GM08714 (cell line): ENCODE results near the gene GSTO2.
"Not testable (repeated sequence)": the region's sequence is repeated elsewhere in the genome, so short reads cannot be mapped to it uniquely, and the experiment has no call there.

Experiments used
- H3K4me3 ChIP-seq: fragments of 200-500 bp; sonication (Bioruptor generic); 2 replicates; pipeline ENCODE4 v1.5.1; 2014; ENCODE audit warnings: mild to moderate bottlenecking, low read length, inconsistent platforms
- ZNF274 ChIP-seq: IDR thresholded peaks from 2 replicates; pipeline ENCODE4 v1.6.1; 2012; ENCODE audit warnings: mild to moderate bottlenecking, low read depth, low read length

GSTO2 gene

GRCh38 chr10:104246976-104247375 is 22.0 kb upstream of the GSTO2 start:
- no peak overlapping the region for H3K4me3 ChIP-seq
- no peak for TF ChIP-seq ZNF274

- no peak for TF ChIP-seq ZNF274
- no peak overlapping the region for H3K4me3 ChIP-seq
Measured at GRCh38 chr10:104247513-104248146, 21.4 kb upstream of the GSTO2 start.

GRCh38 chr10:104248931-104249330 is 20.1 kb upstream of the GSTO2 start:
- H3K4me3 ChIP-seq = not testable (repeated sequence)

- no peak for TF ChIP-seq ZNF274
- H3K4me3 ChIP-seq = no peak overlapping the region
Measured at GRCh38 chr10:104250371-104250770, 18.6 kb upstream of the GSTO2 start.

- no peak overlapping the region for H3K4me3 ChIP-seq
- TF ChIP-seq ZNF274 = no peak
Measured at GRCh38 chr10:104251443-104251842, 17.5 kb upstream of the GSTO2 start.

GRCh38 chr10:104252368-104252767 is 16.6 kb upstream of the GSTO2 start:
- no peak for TF ChIP-seq ZNF274

GRCh38 chr10:104253106-104253505 is 15.9 kb upstream of the GSTO2 start:
- TF ChIP-seq ZNF274 = no peak
- no peak overlapping the region for H3K4me3 ChIP-seq

More at GRCh38 chr10:104252368-104252767, 16.6 kb upstream of the GSTO2 start:
- H3K4me3 ChIP-seq = no peak overlapping the region

GRCh38 chr10:104253606-104254410 is 15.2 kb upstream of the GSTO2 start:
- TF ChIP-seq ZNF274 = no peak
- H3K4me3 ChIP-seq = peak overlapping the region; percentile 97; the same call in 1 of the 2 replicates

- peak within 1 kb of the TSS; percentile 97 for H3K4me3 ChIP-seq
- no peak for TF ChIP-seq ZNF274
Measured at GRCh38 chr10:104254493-104255310, 14.3 kb upstream of the GSTO2 start, which contains the start of gene GSTO1. Gene GSTO1 (plus strand): TSS chr10:104254892. CDS start chr10:104254929, 37 bp downstream.

- no peak for TF ChIP-seq ZNF274
- H3K4me3 ChIP-seq = peak overlapping the region; percentile 97
Measured at GRCh38 chr10:104255311-104255981, 13.5 kb upstream of the GSTO2 start.

- TF ChIP-seq ZNF274 = no peak
- H3K4me3 ChIP-seq = peak overlapping the region; percentile 97
Measured at GRCh38 chr10:104256335-104256961, 12.5 kb upstream of the GSTO2 start.

- TF ChIP-seq ZNF274 = no peak
- no peak overlapping the region for H3K4me3 ChIP-seq
Measured at GRCh38 chr10:104257235-104257634, 11.7 kb upstream of the GSTO2 start.

- H3K4me3 ChIP-seq = no peak overlapping the region
- no peak for TF ChIP-seq ZNF274
Measured at GRCh38 chr10:104258209-104258608, 10.8 kb upstream of the GSTO2 start.

- no peak overlapping the region for H3K4me3 ChIP-seq
- no peak for TF ChIP-seq ZNF274
Measured at GRCh38 chr10:104259456-104259855, 9.5 kb upstream of the GSTO2 start.
